CD4-positive, alpha-beta T cell (primary cell): ENCODE measurements around the gene TRH. TPM values are rescaled to one million over a fixed set of nuclear protein-coding genes. Genes with fewer than 3 reads are reported as not detected.

Source experiments
- ATAC-seq: fragments of 200-7000 bp; cut with Tn5 transposase; one replicate; pipeline ENCODE4 v1.10.0; 2022; ENCODE audit warnings: mild to moderate bottlenecking; ENCODE audit not compliant: poor library complexity
- CTCF ChIA-PET: fragments of 350-600 bp; sonication (Branson Sonifier 250); formaldehyde crosslinking; loops from one replicate; lab custom pipeline; 2021; ENCODE audit warnings: antibody characterized with exemption, inconsistent platforms; lab: Charles Lee
- POLR2A ChIA-PET: fragments of 350-600 bp; sonication (Branson Sonifier 250); formaldehyde crosslinking; loops from one replicate; lab custom pipeline; 2021; ENCODE audit warnings: antibody characterized with exemption, inconsistent platforms; lab: Charles Lee
- DNase-seq, 14 experiments: peaks; one replicate each; pipeline ENCODE4 v3.0.0-alpha.2; 2013 to 2020; ENCODE audit warnings: mixed read lengths in 2 of 14
- H3K27ac ChIP-seq, 2 donors: one replicate each; pipeline versions ENCODE4 v1.5.1 to v1.7.0; 2013; ENCODE audit warnings: low read length in 2 of 2, low read depth in 1 of 2, mild to moderate bottlenecking in 1 of 2
- H3K27me3 ChIP-seq, 2 experiments: 1 replicate in 1 of 2; 2 replicates in 1 of 2; pipeline versions ENCODE4 v1.6.1 to v1.7.0; 2013; ENCODE audit warnings: low read length in 2 of 2, control low read depth in 1 of 2, mild to moderate bottlenecking in 1 of 2, moderate library complexity in 1 of 2; ENCODE audit not compliant: insufficient read depth in 2 of 2, control insufficient read depth in 1 of 2
- H3K36me3 ChIP-seq: one replicate; pipeline ENCODE4 v1.6.1; 2013; ENCODE audit warnings: low read length, control low read depth; ENCODE audit not compliant: insufficient read depth
- H3K4me1 ChIP-seq: one replicate; pipeline ENCODE4 v1.6.1; 2013; ENCODE audit warnings: low read length, control low read depth; ENCODE audit not compliant: insufficient read depth
- H3K4me3 ChIP-seq: one replicate; pipeline ENCODE4 v1.5.1; 2013; ENCODE audit warnings: mild to moderate bottlenecking, low read length, moderate library complexity
- H3K9me3 ChIP-seq, 2 experiments: 1 replicate in 1 of 2; 2 replicates in 1 of 2; pipeline versions ENCODE4 v1.6.1 to v1.7.0; 2013; ENCODE audit warnings: low read length in 2 of 2, mild to moderate bottlenecking in 2 of 2, control low read depth in 1 of 2, moderate library complexity in 1 of 2; ENCODE audit not compliant: control insufficient read depth in 1 of 2, insufficient read depth in 1 of 2
- H3K27ac Mint-ChIP-seq: one replicate; pipeline ENCODE4 v1.8.0; 2020; ENCODE audit warnings: mixed read lengths
- H3K27me3 Mint-ChIP-seq: one replicate; pipeline ENCODE4 v1.8.0; 2021; ENCODE audit warnings: mixed read lengths
- H3K36me3 Mint-ChIP-seq: one replicate; pipeline ENCODE4 v1.8.0; 2021; ENCODE audit warnings: low read depth, mixed read lengths
- H3K4me1 Mint-ChIP-seq: one replicate; pipeline ENCODE4 v1.8.0; 2021; ENCODE audit warnings: low read depth, mixed read lengths
- H3K4me3 Mint-ChIP-seq: one replicate; pipeline ENCODE4 v1.8.0; 2020; ENCODE audit warnings: mild to moderate bottlenecking, mixed read lengths
- H3K9me3 Mint-ChIP-seq: one replicate; pipeline ENCODE4 v1.8.0; 2020; ENCODE audit warnings: mixed read lengths
- CTCF ChIP-seq: fragments of 200-600 bp; IDR thresholded peaks from one replicate; pipeline ENCODE4 v1.8.0; 2022; ENCODE audit warnings: antibody characterized with exemption, mild to moderate bottlenecking
- intact Hi-C, 2 experiments: fragments of 100-400 bp; cut with DNase I in 1 of 2; cut with micrococcal nuclease in 1 of 2; formaldehyde crosslinking; loops; one replicate each; pipeline versions ENCODE4 v1.15.1 to v1.9.0; 2023 to 2025; cut with DNase I, micrococcal nuclease
- total RNA-seq, 174 experiments: library from RNA in 2 of 174; stranded (reverse) in 2 of 174; gene quantifications; one replicate each; pipeline ENCODE4 v1.2.3 and lab custom pipeline; 2021 to 2026

The TRH gene
- total RNA-seq, 2 experiments from 2014 or later = not detected

DNA sequence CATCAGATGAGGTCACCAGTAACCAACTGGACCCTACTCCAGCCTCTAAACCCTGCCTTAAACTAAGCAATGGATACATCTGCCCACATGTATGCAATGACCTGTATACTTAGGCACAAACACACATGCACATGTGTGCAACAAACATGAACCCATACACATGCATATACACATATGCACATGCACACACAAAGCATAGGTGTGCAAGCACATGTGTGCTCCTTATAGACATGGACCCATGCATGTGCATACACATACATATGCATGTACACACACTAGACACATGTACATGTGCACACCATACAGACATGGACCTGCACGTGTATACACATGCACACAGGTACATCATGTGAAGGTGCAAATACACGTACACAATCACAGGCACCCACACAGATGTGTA lies 8.6 kb upstream of the TRH start:
- Mint-ChIP-seq H3K36me3 (no peaks in the 10 kb centered on the region), H3K9me3 (no peaks in the 10 kb centered on the region), H3K4me1 (no peaks in the 10 kb centered on the region), H3K4me3 (no peak overlapping the region), H3K27me3 (peaks cover 9% of the 10 kb centered on the region), H3K27ac (no peak overlapping the region)
- Histone ChIP-seq H3K4me3 (no peak overlapping the region), H3K27me3 (no peaks in the 10 kb centered on the region), H3K4me1 (no peaks in the 10 kb centered on the region), H3K27ac (no peak overlapping the region), H3K9me3 (no peaks in the 10 kb centered on the region), H3K36me3 (no peaks in the 10 kb centered on the region)
- no peak for TF ChIP-seq CTCF
- ATAC-seq = no peak
- POLR2A ChIA-PET = no interaction called here
- CTCF ChIA-PET = no interaction called here
- DNase-seq = no peak
- intact Hi-C loops = no loop called here

DNA sequence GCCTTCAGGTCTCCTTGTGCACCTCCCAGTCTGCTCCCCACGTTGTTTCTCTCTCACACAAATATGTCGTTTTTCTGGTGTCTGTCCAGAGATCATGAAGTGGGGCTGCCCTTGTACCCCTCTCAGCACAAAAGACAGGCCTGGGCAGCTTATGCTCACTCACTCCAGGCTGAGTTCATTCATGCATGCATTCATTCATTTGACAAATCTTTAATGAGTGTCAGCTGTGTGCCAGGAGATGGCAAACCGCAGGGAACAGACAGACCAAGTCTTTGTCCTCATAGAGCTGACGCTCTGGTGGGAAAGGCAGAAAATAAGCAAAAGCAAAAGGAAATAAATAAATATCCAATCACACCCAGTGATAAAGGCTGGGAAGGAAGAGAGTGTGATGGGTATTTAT lies 7.6 kb upstream of the TRH start:
- no peak for ATAC-seq
- no peak overlapping the region for H3K4me3 ChIP-seq
- H3K9me3 ChIP-seq = no peaks in the 10 kb centered on the region
- H3K4me1 ChIP-seq = no peaks in the 10 kb centered on the region
- Mint-ChIP-seq H3K27ac (no peak overlapping the region), H3K4me1 (no peaks in the 10 kb centered on the region), H3K4me3 (no peak overlapping the region), H3K27me3 (peaks cover 15% of the 10 kb centered on the region), H3K36me3 (no peaks in the 10 kb centered on the region), H3K9me3 (no peaks in the 10 kb centered on the region)
- POLR2A ChIA-PET = no interaction called here
- intact Hi-C loops = no loop called here
- no peaks in the 10 kb centered on the region for H3K27me3 ChIP-seq
- CTCF ChIA-PET = no interaction called here
- DNase-seq = no peak
- H3K36me3 ChIP-seq = no peaks in the 10 kb centered on the region
- no peak overlapping the region for H3K27ac ChIP-seq
- no peak for TF ChIP-seq CTCF

DNA sequence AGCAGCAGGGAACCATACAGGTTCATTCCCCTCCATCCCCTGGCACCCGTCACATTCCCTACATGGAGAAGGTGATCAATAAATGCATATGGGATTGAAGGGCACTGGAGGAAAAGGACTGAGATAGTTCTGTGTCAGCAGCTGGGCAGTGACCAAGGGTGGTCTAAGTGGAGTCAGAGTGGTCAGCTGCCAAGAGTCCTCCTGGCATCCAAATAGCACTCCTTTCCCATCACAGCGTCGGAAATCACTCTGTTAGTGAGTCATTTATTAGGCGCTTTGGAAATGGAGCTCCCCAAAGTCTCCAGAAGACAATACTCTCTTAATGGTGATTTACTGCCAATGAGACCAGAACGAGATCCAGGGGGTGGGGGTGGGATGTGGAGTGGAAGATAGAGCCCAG lies 6.8 kb upstream of the TRH start:
- Histone ChIP-seq H3K4me1 (no peaks in the 10 kb centered on the region), H3K36me3 (no peaks in the 10 kb centered on the region), H3K27ac (no peak overlapping the region), H3K4me3 (no peak overlapping the region), H3K27me3 (peaks cover 0 to 2% of the 10 kb centered on the region in 2 experiments), H3K9me3 (no peaks in the 10 kb centered on the region)
- ChIA-PET CTCF (no interaction called here), POLR2A (no interaction called here)
- no peak overlapping the region for H3K4me3 Mint-ChIP-seq
- H3K27ac Mint-ChIP-seq = no peak overlapping the region
- ATAC-seq (no peak), DNase-seq (no peak)
- TF ChIP-seq CTCF = no peak
- H3K36me3 Mint-ChIP-seq = no peaks in the 10 kb centered on the region
- intact Hi-C loops = no loop called here
- no peaks in the 10 kb centered on the region for H3K4me1 Mint-ChIP-seq
- no peaks in the 10 kb centered on the region for H3K9me3 Mint-ChIP-seq
- peaks cover 23% of the 10 kb centered on the region for H3K27me3 Mint-ChIP-seq
